HG02938 (cell line): ENCODE results near the gene C16orf87.
A peak's percentile ranks its signal among the peaks of the same experiment; 100 is the strongest.

Experiments
- ATAC-seq: cut with Tn5 transposase; IDR thresholded peaks from one replicate; pipeline ENCODE4 v1.9.1; 2021; ENCODE audit warnings: mild to moderate bottlenecking, moderate library complexity; ENCODE audit not compliant: unreplicated experiment

Gene C16orf87

GRCh38 chr16:46759309-46759708, 71.7 kb downstream of the C16orf87 start:
- no peak for ATAC-seq

DNA sequence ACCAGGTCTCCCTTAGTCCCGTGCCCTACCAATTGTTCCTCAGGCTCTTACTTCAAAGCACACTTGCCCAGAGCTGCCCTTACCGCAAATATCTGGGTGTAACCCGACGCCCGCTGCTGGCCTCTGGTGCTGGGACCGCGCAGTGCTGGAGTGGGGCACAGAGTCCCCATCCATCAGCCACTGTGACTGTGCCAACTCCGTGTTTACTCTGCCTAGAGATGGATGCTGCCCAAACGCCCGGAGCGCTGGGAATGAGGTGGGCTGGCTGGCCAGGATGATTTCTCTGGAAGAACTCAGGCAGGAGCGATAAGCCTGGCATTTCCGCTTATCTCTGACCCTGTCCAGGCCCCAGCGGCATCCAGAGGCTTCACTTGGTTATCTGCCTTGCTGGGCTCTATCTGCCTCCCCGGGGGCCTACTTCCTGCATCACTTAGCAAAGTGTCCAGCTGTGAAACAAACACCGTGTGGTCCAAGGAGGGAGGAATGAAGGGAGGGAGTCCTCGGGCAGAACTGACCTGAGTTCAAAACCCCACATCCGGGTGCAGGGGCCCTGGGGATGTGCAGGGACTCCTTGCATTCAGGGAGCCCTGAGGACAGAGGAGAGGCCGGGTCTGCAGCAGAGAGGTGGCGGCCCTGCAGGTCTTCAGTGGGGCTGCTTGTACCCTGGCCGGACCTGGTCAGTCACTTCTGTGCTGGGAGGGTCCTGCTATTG, 73.5 kb downstream of the C16orf87 start:
- no peak for ATAC-seq

GRCh38 chr16:46756772-46757171, 74.2 kb downstream of the C16orf87 start:
- ATAC-seq = no peak

GRCh38 chr16:46753015-46753414, 78.0 kb downstream of the C16orf87 start:
- ATAC-seq = no peak

DNA sequence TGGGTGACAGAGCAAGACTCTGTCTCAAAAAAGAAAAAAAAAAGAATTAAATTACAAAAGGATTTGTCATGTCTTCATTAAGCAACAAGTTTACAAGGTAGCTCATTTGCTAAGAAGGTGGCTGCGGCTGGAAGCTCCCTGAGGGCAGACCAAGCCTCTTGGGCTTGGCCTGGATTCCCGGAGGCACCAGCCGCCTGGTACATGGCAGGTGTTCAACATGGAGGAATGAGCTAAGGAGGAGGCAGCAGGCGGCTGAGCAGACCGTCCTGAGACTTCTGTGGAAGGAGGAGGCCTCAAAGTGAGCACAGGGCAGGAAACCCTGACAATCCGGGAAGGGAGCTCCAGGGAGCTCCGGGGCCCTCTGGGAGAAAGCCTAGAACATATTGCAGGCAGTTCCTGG, 79.6 kb downstream of the C16orf87 start:
- ATAC-seq = no peak

DNA sequence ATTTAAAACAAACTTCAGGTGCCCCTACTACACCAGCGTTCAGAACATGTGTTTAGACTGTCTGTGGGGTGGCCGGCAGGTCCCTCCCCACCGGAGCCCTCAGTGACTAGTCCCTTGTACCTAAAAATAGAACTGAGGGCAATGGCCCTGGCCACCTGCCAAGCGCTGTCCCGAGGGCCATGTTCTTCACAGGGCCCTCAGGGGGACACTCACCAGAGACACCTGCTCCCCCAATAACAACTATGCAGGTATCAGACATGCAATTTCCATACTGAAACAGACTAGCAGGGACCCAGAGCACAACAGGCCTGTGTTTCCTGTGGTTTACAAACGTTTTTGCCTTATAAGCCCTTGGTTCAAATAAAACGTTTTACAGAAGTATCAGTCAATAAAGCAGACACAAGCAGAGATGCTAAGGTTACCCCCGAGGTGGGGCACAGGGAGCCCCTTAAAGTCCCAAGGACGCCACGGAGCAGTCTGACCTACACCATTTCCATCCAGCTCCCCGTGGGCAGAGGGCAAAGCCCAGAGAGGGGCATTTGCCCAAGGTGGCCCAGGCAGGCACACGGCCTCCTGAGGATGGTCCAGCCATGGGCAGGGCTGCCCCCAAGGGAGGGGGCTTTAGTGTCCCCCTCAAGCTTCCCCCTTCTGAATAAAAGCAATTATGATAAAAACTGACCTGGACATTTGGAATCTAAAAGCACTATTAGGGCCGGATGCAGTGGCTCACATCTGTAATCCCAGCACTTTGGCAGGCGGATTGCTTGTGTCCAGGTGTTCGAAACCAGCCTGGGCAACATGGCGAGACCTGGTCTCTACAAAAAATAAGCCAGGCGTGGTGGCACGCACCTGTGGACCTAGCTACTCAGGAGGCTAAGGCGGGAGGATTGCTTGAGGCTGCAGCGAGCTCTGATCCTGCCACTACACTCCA, 81.9 kb downstream of the C16orf87 start:
- ATAC-seq = peak; percentile 70

GRCh38 chr16:46747777-46748651, 83.0 kb downstream of the C16orf87 start, which contains the start of gene MYLK3:
Gene MYLK3 (minus strand): TSS chr16:46748344. CDS start chr16:46748193, 151 bp downstream.
- ATAC-seq = no peak

DNA sequence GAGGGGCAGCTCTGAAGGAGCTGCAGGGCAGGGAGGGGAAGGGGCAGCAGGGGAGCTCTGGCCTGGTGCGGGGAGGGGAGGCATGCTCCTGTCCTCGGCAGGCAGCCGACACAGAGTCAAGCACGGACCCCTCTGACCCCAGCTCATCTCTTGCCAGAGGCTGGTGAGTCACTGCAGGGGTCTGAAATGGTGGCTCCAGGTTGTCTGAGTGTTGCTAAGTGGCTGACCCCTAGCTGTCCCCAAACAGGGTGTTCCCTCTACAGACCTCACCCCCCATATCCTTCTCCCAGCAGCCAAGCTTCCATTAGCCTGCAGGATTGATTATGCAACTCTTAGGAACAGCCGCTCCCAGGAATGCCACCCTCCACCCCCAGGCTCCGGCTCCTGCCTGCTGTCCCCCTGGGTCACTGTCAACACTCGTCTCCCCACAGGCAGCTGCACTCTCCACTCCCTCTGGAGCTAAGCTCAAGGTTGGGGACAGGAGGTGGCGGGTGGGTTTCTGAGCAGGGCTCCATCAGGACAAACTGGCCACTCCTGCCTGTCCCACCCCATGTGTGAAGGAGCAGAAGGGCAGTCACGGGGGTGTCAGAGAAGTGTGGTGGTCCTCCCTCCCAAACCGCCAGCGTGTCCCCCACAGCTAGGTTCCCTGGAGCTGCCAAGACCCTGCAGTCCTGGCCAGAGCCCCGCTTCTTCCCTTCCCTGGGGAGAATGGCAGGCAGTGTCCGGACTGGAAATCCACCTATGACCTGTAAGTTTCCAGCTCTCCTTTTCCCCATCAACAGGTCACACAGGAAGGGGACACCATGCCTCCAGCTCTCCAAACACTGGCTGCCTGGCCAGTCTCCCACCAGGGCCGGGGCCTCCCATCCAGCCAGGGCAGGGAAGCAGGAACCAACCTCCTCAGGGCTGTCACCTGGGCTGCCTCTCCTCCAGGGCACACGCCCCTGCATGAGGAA, 83.9 kb downstream of the C16orf87 start:
- no peak for ATAC-seq
